ENCODE data around the gene CD3D. TPM values are rescaled to one million over a fixed set of nuclear protein-coding genes. Genes with fewer than 3 reads are reported as not detected.

The CD3D gene
- polyA plus RNA-seq, 1 donor from 2014 or later: not detected

- TF ChIP-seq CTCF (IDR thresholded peaks at IDR 0.05; ENCODE audit: poor library complexity, severe bottlenecking): no peak
- TF ChIP-seq EP300 (conservative IDR thresholded peaks at IDR 0.05; ENCODE audit: poor library complexity, severe bottlenecking): no peak
- TF ChIP-seq EZH2 (IDR thresholded peaks at IDR 0.05; ENCODE audit: borderline replicate concordance, insufficient read depth, low read length, poor library complexity, severe bottlenecking): no peak
- no peak for TF ChIP-seq REST (IDR thresholded peaks at IDR 0.05; ENCODE audit: borderline replicate concordance)
- TF ChIP-seq MXI1 (conservative IDR thresholded peaks at IDR 0.05; ENCODE audit: poor library complexity, severe bottlenecking): no peak
- no peak for TF ChIP-seq SMC3 (conservative IDR thresholded peaks at IDR 0.05; ENCODE audit: poor library complexity)
- no peak for TF ChIP-seq RAD21 (conservative IDR thresholded peaks at IDR 0.05)
- no peak for TF ChIP-seq TAF1 (IDR thresholded peaks at IDR 0.05; ENCODE audit: low read depth)
- no peak for TF ChIP-seq POLR2AphosphoS5 (IDR thresholded peaks at IDR 0.05)
Observed at GRCh38 chr11:118334745-118335144, 7.8 kb downstream of the CD3D start.

GRCh38 chr11:118328745-118329144 is 13.8 kb downstream of the CD3D start:
- no peaks in the 10 kb centered on the region for H4K20me1 ChIP-seq (ENCODE audit: insufficient read depth)
- H3K27ac ChIP-seq (ENCODE audit: low read length): no peak overlapping the region
- H3K79me2 ChIP-seq (replicated peaks; ENCODE audit: insufficient read depth, low read length): no peaks in the 10 kb centered on the region
- no peak overlapping the region for H3K9ac ChIP-seq (ENCODE audit: low read length)
- H3K27me3 ChIP-seq (ENCODE audit: insufficient read depth, low read depth, low read length): no peaks in the 10 kb centered on the region
- no peak overlapping the region for H3K4me3 ChIP-seq (ENCODE audit: low read length)
- H3F3A ChIP-seq (ENCODE audit: insufficient read depth, low read length, poor library complexity, severe bottlenecking): no peaks in the 10 kb centered on the region
- no peak for TF ChIP-seq EZH2 (IDR thresholded peaks at IDR 0.05; ENCODE audit: borderline replicate concordance, insufficient read depth, low read length, poor library complexity, severe bottlenecking)
- TF ChIP-seq TAF1 (IDR thresholded peaks at IDR 0.05; ENCODE audit: low read depth): no peak
- no peak for TF ChIP-seq EP300 (conservative IDR thresholded peaks at IDR 0.05; ENCODE audit: poor library complexity, severe bottlenecking)
- no peak for TF ChIP-seq CTCF (IDR thresholded peaks at IDR 0.05; ENCODE audit: poor library complexity, severe bottlenecking)
- no peak for TF ChIP-seq POLR2AphosphoS5 (IDR thresholded peaks at IDR 0.05)
- TF ChIP-seq REST (IDR thresholded peaks at IDR 0.05; ENCODE audit: borderline replicate concordance): no peak
- TF ChIP-seq SMC3 (conservative IDR thresholded peaks at IDR 0.05; ENCODE audit: poor library complexity): no peak
- TF ChIP-seq MXI1 (conservative IDR thresholded peaks at IDR 0.05; ENCODE audit: poor library complexity, severe bottlenecking): no peak
- no peak for TF ChIP-seq RAD21 (conservative IDR thresholded peaks at IDR 0.05)
- H3K36me3 ChIP-seq (ENCODE audit: insufficient read depth, low read length): no peaks in the 10 kb centered on the region
- no peaks in the 10 kb centered on the region for H3K9me3 ChIP-seq (ENCODE audit: low read length)
- no peak overlapping the region for H3K4me2 ChIP-seq (ENCODE audit: low read length)
- no peaks in the 10 kb centered on the region for H3K9me2 ChIP-seq (ENCODE audit: insufficient read depth, low read length)
- no peak overlapping the region for H2AFZ ChIP-seq (ENCODE audit: low read depth, low read length)

More at GRCh38 chr11:118334745-118335144, 7.8 kb downstream of the CD3D start:
- no peak overlapping the region for H3K9ac ChIP-seq (ENCODE audit: low read length)
- no peak overlapping the region for H3K27ac ChIP-seq (ENCODE audit: low read length)
- H3K79me2 ChIP-seq (replicated peaks; ENCODE audit: insufficient read depth, low read length): no peaks in the 10 kb centered on the region
- no peaks in the 10 kb centered on the region for H4K20me1 ChIP-seq (ENCODE audit: insufficient read depth)
- no peaks in the 10 kb centered on the region for H3K27me3 ChIP-seq (ENCODE audit: insufficient read depth, low read depth, low read length)
- no peak overlapping the region for H3K4me3 ChIP-seq (ENCODE audit: low read length)
- no peaks in the 10 kb centered on the region for H3K9me2 ChIP-seq (ENCODE audit: insufficient read depth, low read length)
- no peak overlapping the region for H3K4me2 ChIP-seq (ENCODE audit: low read length)
- no peaks in the 10 kb centered on the region for H3K9me3 ChIP-seq (ENCODE audit: low read length)
- no peaks in the 10 kb centered on the region for H3K36me3 ChIP-seq (ENCODE audit: insufficient read depth, low read length)
- no peaks in the 10 kb centered on the region for H3F3A ChIP-seq (ENCODE audit: insufficient read depth, low read length, poor library complexity, severe bottlenecking)
- no peak overlapping the region for H2AFZ ChIP-seq (ENCODE audit: low read depth, low read length)
